Right forelimb (tissue), 1 donor: ENCODE measurements around the gene SYT9.
A peak's percentile ranks its signal among the peaks of the same experiment; 100 is the strongest.

Experiments
- DNase-seq: peaks from one replicate; pipeline ENCODE4 v3.0.0-alpha.2; 2018

The SYT9 gene

GRCh38 chr11:7251836-7252682 is at the start of gene SYT9:
Gene SYT9 (plus strand): TSS chr11:7251904. CDS start chr11:7252187, 283 bp downstream.
- DNase-seq = peak; percentile 59

GRCh38 chr11:7202412-7202811 is 49.3 kb upstream of the SYT9 start:
- DNase-seq = no peak

GRCh38 chr11:7204778-7205177 is 46.9 kb upstream of the SYT9 start:
- no peak for DNase-seq

- DNase-seq = no peak
Measured at GRCh38 chr11:7208391-7208790, 43.3 kb upstream of the SYT9 start.

GRCh38 chr11:7219491-7219890 is 32.2 kb upstream of the SYT9 start:
- no peak for DNase-seq

- no peak for DNase-seq
Measured at GRCh38 chr11:7220636-7221035, 31.1 kb upstream of the SYT9 start.

GRCh38 chr11:7222619-7223018 is 29.1 kb upstream of the SYT9 start:
- DNase-seq = no peak

GRCh38 chr11:7239877-7240276 is 11.8 kb upstream of the SYT9 start:
- no peak for DNase-seq

- no peak for DNase-seq
Measured at GRCh38 chr11:7245341-7245740, 6.4 kb upstream of the SYT9 start.

GRCh38 chr11:7246179-7246578 is 5.5 kb upstream of the SYT9 start:
- no peak for DNase-seq

GRCh38 chr11:7250166-7250565 is 1.5 kb upstream of the SYT9 start:
- DNase-seq = no peak

GRCh38 chr11:7251487-7251835 is 243 bp upstream of the SYT9 start:
- DNase-seq = no peak

GRCh38 chr11:7252683-7253213 is 1.0 kb downstream of the SYT9 start:
- no peak for DNase-seq

- no peak for DNase-seq
Measured at GRCh38 chr11:7253800-7254199, 2.1 kb downstream of the SYT9 start.

- DNase-seq = no peak
Measured at GRCh38 chr11:7254731-7255291, 3.1 kb downstream of the SYT9 start.

- DNase-seq = no peak
Measured at GRCh38 chr11:7256943-7257342, 5.2 kb downstream of the SYT9 start.

GRCh38 chr11:7257724-7258123 is 6.0 kb downstream of the SYT9 start:
- DNase-seq = no peak

- DNase-seq = no peak
Measured at GRCh38 chr11:7261578-7261977, 9.9 kb downstream of the SYT9 start.

- no peak for DNase-seq
Measured at GRCh38 chr11:7262672-7263071, 11.0 kb downstream of the SYT9 start.

- DNase-seq = no peak
Measured at GRCh38 chr11:7263842-7264241, 12.1 kb downstream of the SYT9 start.

- DNase-seq = no peak
Measured at GRCh38 chr11:7268758-7269157, 17.1 kb downstream of the SYT9 start.

- DNase-seq = no peak
Measured at GRCh38 chr11:7270233-7270865, 18.6 kb downstream of the SYT9 start.

GRCh38 chr11:7272373-7272772 is 20.7 kb downstream of the SYT9 start:
- DNase-seq = no peak

GRCh38 chr11:7275133-7275532 is 23.4 kb downstream of the SYT9 start:
- DNase-seq = no peak
